ENCODE measurements around the gene SORCS2.

DNA sequence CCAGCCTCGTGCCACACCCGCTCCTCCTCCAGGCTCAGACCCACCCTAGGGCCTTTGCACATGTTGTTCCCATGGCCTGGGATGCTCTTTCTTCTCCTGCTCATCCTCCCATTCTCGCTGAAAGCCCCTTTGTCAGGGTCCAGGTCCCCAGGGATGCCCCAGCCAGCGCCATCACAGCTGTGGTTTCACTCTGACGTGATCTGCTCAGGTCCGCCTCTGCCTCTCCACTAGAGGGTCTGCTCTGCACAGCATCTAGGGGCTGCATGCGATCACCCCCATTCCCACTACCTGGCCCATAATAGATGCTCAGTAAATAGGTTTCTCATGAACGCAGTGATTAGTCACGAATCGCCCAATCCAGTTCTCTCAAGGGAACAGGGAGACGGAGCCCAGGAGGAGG is 524.8 kb downstream of the SORCS2 start:
- TF ChIP-seq, protein P1, sequence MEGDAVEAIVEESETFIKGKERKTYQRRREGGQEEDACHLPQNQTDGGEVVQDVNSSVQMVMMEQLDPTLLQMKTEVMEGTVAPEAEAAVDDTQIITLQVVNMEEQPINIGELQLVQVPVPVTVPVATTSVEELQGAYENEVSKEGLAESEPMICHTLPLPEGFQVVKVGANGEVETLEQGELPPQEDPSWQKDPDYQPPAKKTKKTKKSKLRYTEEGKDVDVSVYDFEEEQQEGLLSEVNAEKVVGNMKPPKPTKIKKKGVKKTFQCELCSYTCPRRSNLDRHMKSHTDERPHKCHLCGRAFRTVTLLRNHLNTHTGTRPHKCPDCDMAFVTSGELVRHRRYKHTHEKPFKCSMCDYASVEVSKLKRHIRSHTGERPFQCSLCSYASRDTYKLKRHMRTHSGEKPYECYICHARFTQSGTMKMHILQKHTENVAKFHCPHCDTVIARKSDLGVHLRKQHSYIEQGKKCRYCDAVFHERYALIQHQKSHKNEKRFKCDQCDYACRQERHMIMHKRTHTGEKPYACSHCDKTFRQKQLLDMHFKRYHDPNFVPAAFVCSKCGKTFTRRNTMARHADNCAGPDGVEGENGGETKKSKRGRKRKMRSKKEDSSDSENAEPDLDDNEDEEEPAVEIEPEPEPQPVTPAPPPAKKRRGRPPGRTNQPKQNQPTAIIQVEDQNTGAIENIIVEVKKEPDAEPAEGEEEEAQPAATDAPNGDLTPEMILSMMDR (IDR thresholded peaks at IDR 0.05; ENCODE audit: control extremely low read depth in 1 of 3, insufficient read depth in 1 of 3, low read depth in 1 of 3, low read length in 3 of 3): no peak
- TF ChIP-seq POLR2A (IDR thresholded peaks at IDR 0.05; ENCODE audit: control extremely low read depth in 1 of 2, low read depth in 2 of 2, low read length in 2 of 2) (no peak), RXRA (IDR thresholded peaks at IDR 0.05; ENCODE audit: insufficient read depth, low read depth, low read length) (no peak)
- TF ChIP-seq, protein P2, sequence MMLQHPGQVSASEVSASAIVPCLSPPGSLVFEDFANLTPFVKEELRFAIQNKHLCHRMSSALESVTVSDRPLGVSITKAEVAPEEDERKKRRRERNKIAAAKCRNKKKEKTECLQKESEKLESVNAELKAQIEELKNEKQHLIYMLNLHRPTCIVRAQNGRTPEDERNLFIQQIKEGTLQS (IDR thresholded peaks at IDR 0.05; ENCODE audit: insufficient read depth, low read depth, low read length): no peak
